ENCODE measurements around the gene TMEM170B.

DNA sequence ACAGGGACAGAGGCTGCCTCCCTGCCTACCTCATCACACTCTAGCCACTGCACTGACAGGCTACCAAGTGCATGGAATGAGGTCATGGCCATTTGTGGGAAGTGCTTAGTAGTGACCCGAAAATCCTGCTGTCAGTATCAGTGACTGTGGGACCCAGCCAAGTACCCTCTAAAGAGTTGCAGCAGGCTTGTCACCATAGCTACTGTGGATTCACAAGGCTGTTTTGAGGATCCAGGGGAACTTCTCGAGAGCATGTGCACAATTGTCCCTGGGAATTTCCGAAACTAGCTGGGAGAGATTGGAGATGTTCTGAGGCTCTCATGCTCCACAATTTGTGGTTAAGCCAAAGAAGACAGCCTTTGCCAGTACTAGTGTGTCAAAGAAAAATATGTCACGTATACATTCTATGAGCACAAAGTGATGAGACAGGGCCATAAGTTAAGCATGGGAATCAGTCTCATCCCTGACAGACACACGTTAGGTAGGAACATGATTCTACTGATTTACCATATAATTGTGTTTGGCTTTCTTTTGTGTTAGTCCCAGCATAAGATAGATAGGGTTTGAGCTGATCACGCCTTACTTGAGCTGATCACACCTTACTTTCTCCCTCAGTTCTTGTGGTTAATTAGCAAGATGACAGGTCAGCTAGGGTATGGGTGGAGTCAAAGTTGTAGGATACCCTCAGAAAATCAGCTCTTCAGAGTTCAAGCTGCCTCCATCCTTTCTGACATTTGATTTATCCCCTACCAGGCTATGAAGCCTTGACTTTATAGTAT lies 42.6 kb upstream of the TMEM170B start:
- no peak for TF ChIP-seq CTCF (IDR thresholded peaks at IDR 0.05; ENCODE audit: control extremely low read depth in 1 of 3, insufficient read depth in 1 of 3, low read depth in 1 of 3, low read length in 3 of 3)
- no peak for TF ChIP-seq CBX5 (IDR thresholded peaks at IDR 0.05; ENCODE audit: low read depth, low read length)
- no peak for TF ChIP-seq POLR2AphosphoS5 (IDR thresholded peaks at IDR 0.05; ENCODE audit: low read depth, low read length)
- no peak for TF ChIP-seq MAFK (IDR thresholded peaks at IDR 0.05; ENCODE audit: low read depth, low read length)
- TF ChIP-seq EP300 (IDR thresholded peaks at IDR 0.05; ENCODE audit: borderline replicate concordance in 1 of 2, low read depth in 2 of 2, low read length in 2 of 2) = no peak
- TF ChIP-seq POLR2A (IDR thresholded peaks at IDR 0.05; ENCODE audit: control extremely low read depth in 1 of 2, low read depth in 2 of 2, low read length in 2 of 2) = no peak
- no peak for TF ChIP-seq FOSL1 (IDR thresholded peaks at IDR 0.05; ENCODE audit: insufficient read depth, low read depth, low read length)
- TF ChIP-seq SIN3A (conservative IDR thresholded peaks at IDR 0.05 in 1 of 2, IDR thresholded peaks at IDR 0.05 in 1 of 2; ENCODE audit: low read depth in 1 of 2, low read length in 2 of 2) = no peak
- TF ChIP-seq GTF2F1 (IDR thresholded peaks at IDR 0.05; ENCODE audit: borderline replicate concordance, low read depth, low read length) = no peak
- TF ChIP-seq USF2 (IDR thresholded peaks at IDR 0.05; ENCODE audit: low read length) = no peak
- no peak for TF ChIP-seq ZNF274 (IDR thresholded peaks at IDR 0.05; ENCODE audit: borderline replicate concordance, extremely low read depth, low read length)
- no peak for TF ChIP-seq SRF (IDR thresholded peaks at IDR 0.05; ENCODE audit: low read depth, low read length)
- no peak for TF ChIP-seq BCL11A (IDR thresholded peaks at IDR 0.05; ENCODE audit: low read depth in 2 of 2, low read length in 2 of 2)
